Mesenchymal stem cell (in vitro differentiated cells and primary cell): ENCODE measurements around the gene BAZ2B.
"Not testable (repeated sequence)": the region's sequence is repeated elsewhere in the genome, so short reads cannot be mapped to it uniquely, and the experiment has no call there.

Source experiments
- DNase-seq: peaks from one replicate; pipeline ENCODE4 v3.0.0-alpha.2; 2013
- H2AFZ ChIP-seq: one replicate; pipeline ENCODE4 v1.6.1; 2013; ENCODE audit warnings: low read depth, mild to moderate bottlenecking, control low read depth, inconsistent platforms, low read length, moderate library complexity
- H2AK5ac ChIP-seq: 2 replicates; pipeline ENCODE4 v1.6.1; 2013; ENCODE audit warnings: low read length, moderate library complexity, mild to moderate bottlenecking, inconsistent platforms; ENCODE audit not compliant: severe bottlenecking
- H2BK120ac ChIP-seq: one replicate; pipeline ENCODE4 v1.6.1; 2013; ENCODE audit warnings: low read depth, mild to moderate bottlenecking, inconsistent platforms, low read length, moderate library complexity
- H2BK12ac ChIP-seq, 2 experiments: one replicate each; pipeline ENCODE4 v1.6.1; 2013; ENCODE audit warnings: inconsistent platforms in 2 of 2, low read length in 2 of 2, mild to moderate bottlenecking in 2 of 2, moderate library complexity in 2 of 2, control low read depth in 1 of 2
- H2BK15ac ChIP-seq: one replicate; pipeline ENCODE4 v1.6.1; 2013; ENCODE audit warnings: mild to moderate bottlenecking, low read depth, inconsistent platforms; ENCODE audit not compliant: poor library complexity, severe bottlenecking
- H2BK5ac ChIP-seq: 2 replicates; pipeline ENCODE4 v1.6.1; 2013; ENCODE audit warnings: low read depth, mild to moderate bottlenecking, low read length, control low read depth, inconsistent platforms; ENCODE audit not compliant: poor library complexity, severe bottlenecking
- H3K14ac ChIP-seq, 2 experiments: one replicate each; pipeline ENCODE4 v1.6.1; 2013; ENCODE audit warnings: inconsistent platforms in 2 of 2, low read length in 2 of 2, control low read depth in 1 of 2, mild to moderate bottlenecking in 1 of 2, moderate library complexity in 1 of 2
- H3K18ac ChIP-seq, 2 experiments: one replicate each; pipeline ENCODE4 v1.6.1; 2013; ENCODE audit warnings: inconsistent platforms in 2 of 2, low read length in 2 of 2, control low read depth in 1 of 2, low read depth in 1 of 2, mild to moderate bottlenecking in 1 of 2
- H3K23ac ChIP-seq, 2 experiments: one replicate each; pipeline ENCODE4 v1.6.1; 2013; ENCODE audit warnings: inconsistent platforms in 2 of 2, low read length in 2 of 2, mild to moderate bottlenecking in 2 of 2, moderate library complexity in 2 of 2, control low read depth in 1 of 2
- H3K27ac ChIP-seq: 2 replicates; pipeline ENCODE4 v1.5.1; 2013; ENCODE audit warnings: mild to moderate bottlenecking, moderate library complexity, low read length, control low read depth, inconsistent platforms; ENCODE audit not compliant: poor library complexity, severe bottlenecking
- H3K27me3 ChIP-seq, 2 experiments: 2 replicates each; pipeline versions ENCODE4 v1.6.1 to v1.7.0; 2013; ENCODE audit warnings: low read length in 2 of 2, mild to moderate bottlenecking in 2 of 2, moderate library complexity in 2 of 2, control low read depth in 1 of 2, inconsistent platforms in 1 of 2; ENCODE audit not compliant: control insufficient read depth in 1 of 2, insufficient read depth in 1 of 2
- H3K36me3 ChIP-seq, 2 experiments: 2 replicates each; pipeline versions ENCODE4 v1.6.1 to v1.7.0; 2013; ENCODE audit warnings: low read length in 2 of 2, control low read depth in 1 of 2, inconsistent platforms in 1 of 2, low read depth in 1 of 2, mild to moderate bottlenecking in 1 of 2; ENCODE audit not compliant: insufficient read depth in 2 of 2, control insufficient read depth in 1 of 2
- H3K4ac ChIP-seq, 2 experiments: one replicate each; pipeline ENCODE4 v1.6.1; 2013; ENCODE audit warnings: inconsistent platforms in 2 of 2, low read length in 2 of 2, mild to moderate bottlenecking in 2 of 2, moderate library complexity in 2 of 2, control low read depth in 1 of 2, low read depth in 1 of 2
- H3K4me1 ChIP-seq: 2 replicates; pipeline ENCODE4 v1.6.1; 2013; ENCODE audit warnings: low read depth, low read length, control low read depth; ENCODE audit not compliant: control insufficient read depth, insufficient read depth
- H3K4me2 ChIP-seq: 2 replicates; pipeline ENCODE4 v1.6.1; 2013; ENCODE audit warnings: low read length, mild to moderate bottlenecking, inconsistent platforms; ENCODE audit not compliant: poor library complexity, severe bottlenecking
- H3K4me3 ChIP-seq, 2 experiments: 2 replicates each; pipeline versions ENCODE4 v1.5.1 to v1.7.0; 2013; ENCODE audit warnings: low read length in 2 of 2, mild to moderate bottlenecking in 2 of 2, control low read depth in 1 of 2, low read depth in 1 of 2; ENCODE audit not compliant: insufficient read depth in 1 of 2
- H3K79me1 ChIP-seq: replicated peaks from 2 replicates; pipeline ENCODE4 v1.6.1; 2013; ENCODE audit warnings: mild to moderate bottlenecking, control low read depth, low read length, inconsistent platforms; ENCODE audit not compliant: poor library complexity, severe bottlenecking
- H3K9ac ChIP-seq: 2 replicates; pipeline ENCODE4 v1.7.0; 2013; ENCODE audit warnings: mild to moderate bottlenecking, low read length, moderate library complexity
- H3K9me3 ChIP-seq: 2 replicates; pipeline ENCODE4 v1.7.0; 2013; ENCODE audit warnings: mild to moderate bottlenecking, low read length; ENCODE audit not compliant: control insufficient read depth
- H4K8ac ChIP-seq: one replicate; pipeline ENCODE4 v1.6.1; 2013; ENCODE audit warnings: inconsistent platforms, mild to moderate bottlenecking, low read length, moderate library complexity
- H4K91ac ChIP-seq: one replicate; pipeline ENCODE4 v1.6.1; 2013; ENCODE audit warnings: mild to moderate bottlenecking, low read length, inconsistent platforms
- WGBS: methylation state at CpG from one replicate; pipeline ENCODE4 v1.1.7; 2013; ENCODE audit warnings: mixed read lengths; 5-methylcytosine and 5-hydroxymethylcytosine counted together

BAZ2B gene

GRCh38 chr2:159535261-159535660 is 81.1 kb downstream of the BAZ2B start:
- H2BK5ac ChIP-seq, result not testable (repeated sequence)

GRCh38 chr2:159531475-159531874 is 84.9 kb downstream of the BAZ2B start:
- Histone ChIP-seq H3K27ac (no peak overlapping the region), H3K4me1 (no peaks in the 10 kb centered on the region), H2AFZ (no peak overlapping the region), H3K36me3 (peaks cover 0 to 2% of the 10 kb centered on the region in 2 experiments), H2AK5ac (no peak overlapping the region), H4K91ac (no peak overlapping the region), H3K23ac (peak overlapping the region in 1 of 2 experiments; percentile 85), H2BK120ac (no peak overlapping the region), H3K9ac (no peak overlapping the region), H3K14ac (no peak overlapping the region), H2BK12ac (no peak overlapping the region), H2BK15ac (no peak overlapping the region), H3K4me2 (no peak overlapping the region), H3K79me1 (peaks cover 14% of the 10 kb centered on the region), H4K8ac (no peak overlapping the region), H2BK5ac (no peak overlapping the region), H3K9me3 (no peaks in the 10 kb centered on the region), H3K27me3 (no peaks in the 10 kb centered on the region), H3K4me3 (no peak overlapping the region), H3K18ac (no peak overlapping the region), H3K4ac (no peak overlapping the region)
- WGBS, result 84% methylated on average over 1 of the region's 1 CpG
- no peak for DNase-seq

More at GRCh38 chr2:159535261-159535660, 81.1 kb downstream of the BAZ2B start:
- DNase-seq, H2BK12ac ChIP-seq, H3K18ac ChIP-seq, H3K27ac ChIP-seq, H3K4ac ChIP-seq, H4K91ac ChIP-seq, H2BK15ac ChIP-seq, H3K4me2 ChIP-seq, H2AFZ ChIP-seq, H3K4me1 ChIP-seq, H3K23ac ChIP-seq, H3K14ac ChIP-seq, H2BK120ac ChIP-seq, H3K4me3 ChIP-seq, H3K36me3 ChIP-seq, H3K9ac ChIP-seq, H4K8ac ChIP-seq, H3K9me3 ChIP-seq, H2AK5ac ChIP-seq, H3K27me3 ChIP-seq: not testable (repeated sequence)
- H3K79me1 ChIP-seq, result peaks cover 15% of the 10 kb centered on the region
- 100% methylated on average over 3 of the region's 4 CpGs for WGBS

- Histone ChIP-seq H2BK15ac (no peak overlapping the region), H3K27ac (no peak overlapping the region), H2BK5ac (no peak overlapping the region), H4K8ac (no peak overlapping the region), H3K27me3 (no peaks in the 10 kb centered on the region), H3K79me1 (peaks cover 16% of the 10 kb centered on the region), H3K36me3 (no peaks in the 10 kb centered on the region), H2BK120ac (no peak overlapping the region), H3K4me1 (no peaks in the 10 kb centered on the region), H3K4me2 (no peak overlapping the region), H3K23ac (no peak overlapping the region), H3K14ac (no peak overlapping the region), H2AK5ac (no peak overlapping the region), H3K9me3 (no peaks in the 10 kb centered on the region), H3K4ac (no peak overlapping the region), H2AFZ (no peak overlapping the region), H3K9ac (no peak overlapping the region), H2BK12ac (no peak overlapping the region), H4K91ac (no peak overlapping the region), H3K18ac (no peak overlapping the region), H3K4me3 (no peak overlapping the region)
- no CpG with 5 or more reads among the region's 1 CpG for WGBS
- no peak for DNase-seq
Measured at GRCh38 chr2:159526433-159526832, 89.9 kb downstream of the BAZ2B start.

GRCh38 chr2:159525012-159525411 is 91.3 kb downstream of the BAZ2B start:
- H3K18ac ChIP-seq, result no peak overlapping the region
- no peak overlapping the region for H3K4me2 ChIP-seq
- no peaks in the 10 kb centered on the region for H3K4me1 ChIP-seq
- no peak overlapping the region for H2BK15ac ChIP-seq
- H3K9me3 ChIP-seq, result no peaks in the 10 kb centered on the region
- no peak overlapping the region for H2AFZ ChIP-seq
- H3K4ac ChIP-seq, result no peak overlapping the region
- H3K14ac ChIP-seq, result no peak overlapping the region
- no peak overlapping the region for H4K91ac ChIP-seq
- no peaks in the 10 kb centered on the region for H3K27me3 ChIP-seq
- no peak overlapping the region for H2BK12ac ChIP-seq
- no peak overlapping the region for H3K27ac ChIP-seq
- H3K9ac ChIP-seq, result no peak overlapping the region
- no peak for DNase-seq
- peaks cover 12% of the 10 kb centered on the region for H3K79me1 ChIP-seq
- H3K23ac ChIP-seq, result no peak overlapping the region
- H2BK5ac ChIP-seq, result no peak overlapping the region
- WGBS, result 97% methylated on average over 3 of the region's 3 CpGs
- H2AK5ac ChIP-seq, result no peak overlapping the region
- H4K8ac ChIP-seq, result no peak overlapping the region
- no peak overlapping the region for H2BK120ac ChIP-seq
- H3K4me3 ChIP-seq, result no peak overlapping the region
- no peaks in the 10 kb centered on the region for H3K36me3 ChIP-seq
